ENCODE data around the gene MYD88.

The MYD88 gene

DNA sequence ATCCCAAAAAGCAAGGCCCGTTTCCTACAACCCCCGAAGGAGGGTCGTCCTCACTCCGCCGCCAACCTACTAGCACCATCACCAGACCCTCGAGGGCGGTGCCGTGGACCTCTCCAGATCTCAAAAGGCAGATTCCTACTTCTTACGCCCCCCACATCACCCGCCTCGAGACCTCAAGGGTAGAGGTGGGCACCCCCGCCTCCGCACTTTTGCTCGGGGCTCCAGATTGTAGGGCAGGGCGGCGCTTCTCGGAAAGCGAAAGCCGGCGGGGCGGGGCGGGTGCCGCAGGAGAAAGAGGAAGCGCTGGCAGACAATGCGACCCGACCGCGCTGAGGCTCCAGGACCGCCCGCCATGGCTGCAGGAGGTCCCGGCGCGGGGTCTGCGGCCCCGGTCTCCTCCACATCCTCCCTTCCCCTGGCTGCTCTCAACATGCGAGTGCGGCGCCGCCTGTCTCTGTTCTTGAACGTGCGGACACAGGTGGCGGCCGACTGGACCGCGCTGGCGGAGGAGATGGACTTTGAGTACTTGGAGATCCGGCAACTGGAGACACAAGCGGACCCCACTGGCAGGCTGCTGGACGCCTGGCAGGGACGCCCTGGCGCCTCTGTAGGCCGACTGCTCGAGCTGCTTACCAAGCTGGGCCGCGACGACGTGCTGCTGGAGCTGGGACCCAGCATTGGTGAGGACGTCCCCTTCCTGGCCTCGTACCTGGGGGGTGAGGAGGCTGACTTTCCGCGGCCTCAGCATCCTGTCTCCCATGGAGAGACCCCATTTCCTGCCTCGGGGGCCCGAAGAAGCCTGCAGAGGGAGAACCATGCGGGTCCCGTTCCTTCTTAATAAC is at the start of gene MYD88:
MYD88 (plus strand) TSS at position 313 of the 842 bp plus-strand sequence; CDS start at position 353, 40 bp downstream.
- peak; percentile 66 for DNase-seq

DNA sequence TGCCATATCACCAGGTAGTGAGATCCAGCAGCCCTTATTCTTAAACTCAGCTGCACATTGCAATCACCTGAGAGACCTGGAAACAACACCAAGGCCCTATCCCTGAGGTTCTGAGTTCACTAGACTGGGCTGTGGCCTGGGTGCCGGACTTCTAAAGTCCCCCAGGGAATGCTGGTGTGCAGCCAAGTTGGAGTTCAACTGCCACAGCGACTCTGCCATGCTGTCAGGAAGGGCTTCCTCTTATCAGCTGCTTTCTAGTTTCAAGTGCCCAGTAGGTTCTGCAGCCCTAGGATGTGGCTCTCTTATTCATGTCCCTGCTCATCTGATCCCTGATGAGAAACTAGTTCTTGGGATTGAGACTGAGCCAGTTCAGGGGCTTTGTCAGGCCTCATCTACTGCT is 49.3 kb upstream of the MYD88 start:
- no peak for DNase-seq

DNA sequence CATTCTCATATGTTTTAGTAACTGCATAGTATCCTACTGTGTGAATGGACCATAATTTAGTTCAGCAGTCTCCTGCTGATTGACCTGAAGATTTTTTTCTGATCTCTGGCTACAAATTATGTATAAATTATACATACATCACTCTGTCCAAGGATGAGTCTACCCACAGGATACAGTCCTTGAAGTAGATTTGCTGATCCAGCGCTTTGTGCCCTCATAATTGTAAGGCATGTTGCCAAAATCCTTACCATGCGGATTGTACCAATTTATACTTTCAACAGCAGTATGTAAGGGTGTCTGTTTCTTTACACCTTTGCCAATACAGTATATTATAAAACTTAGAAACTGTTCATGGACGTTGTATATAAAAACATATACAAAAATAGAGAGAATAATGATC is 48.0 kb upstream of the MYD88 start:
- DNase-seq, result no peak

DNA sequence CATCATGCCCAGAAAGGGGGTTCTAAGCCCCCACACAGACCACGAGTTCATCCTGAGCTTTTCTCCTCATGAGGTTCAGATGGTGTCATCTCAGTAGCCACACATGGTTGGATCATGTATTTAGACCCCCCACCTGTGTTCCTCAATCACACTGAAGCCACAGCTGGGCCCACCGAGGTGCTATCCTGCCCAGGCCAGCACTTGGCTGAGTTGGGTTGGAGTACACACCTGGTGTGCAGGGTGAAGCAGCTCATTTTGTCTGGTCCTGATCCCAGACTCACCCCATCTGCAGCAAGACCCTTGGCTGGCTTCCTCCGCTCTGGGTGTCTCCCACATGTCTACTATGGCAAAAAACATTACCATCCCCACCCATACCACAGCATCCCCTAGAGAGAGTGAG is 43.5 kb upstream of the MYD88 start:
- DNase-seq, result no peak

- no peak for DNase-seq
These were observed 42.6 kb upstream of the MYD88 start for GRCh38 chr3:38095669-38096483.

- DNase-seq, result no peak
These were observed 40.8 kb upstream of the MYD88 start for GRCh38 chr3:38097446-38098375.

DNA sequence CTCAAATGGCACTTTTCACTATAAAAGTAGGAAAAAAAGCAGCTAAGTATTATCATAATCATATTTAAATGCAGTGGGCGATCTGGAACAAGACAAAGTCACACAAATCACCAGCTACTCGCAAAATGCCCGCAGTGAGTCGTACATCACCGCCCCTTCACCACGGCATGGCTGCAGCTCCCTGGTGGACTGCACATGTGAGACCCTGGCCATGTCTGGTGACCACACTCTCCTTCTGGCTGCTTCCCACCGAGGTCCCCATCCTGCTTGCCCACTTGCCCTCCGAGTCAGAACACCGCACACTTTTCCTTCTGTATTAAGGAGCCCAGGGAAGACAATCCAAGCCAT is 40.1 kb upstream of the MYD88 start:
- no peak for DNase-seq

DNA sequence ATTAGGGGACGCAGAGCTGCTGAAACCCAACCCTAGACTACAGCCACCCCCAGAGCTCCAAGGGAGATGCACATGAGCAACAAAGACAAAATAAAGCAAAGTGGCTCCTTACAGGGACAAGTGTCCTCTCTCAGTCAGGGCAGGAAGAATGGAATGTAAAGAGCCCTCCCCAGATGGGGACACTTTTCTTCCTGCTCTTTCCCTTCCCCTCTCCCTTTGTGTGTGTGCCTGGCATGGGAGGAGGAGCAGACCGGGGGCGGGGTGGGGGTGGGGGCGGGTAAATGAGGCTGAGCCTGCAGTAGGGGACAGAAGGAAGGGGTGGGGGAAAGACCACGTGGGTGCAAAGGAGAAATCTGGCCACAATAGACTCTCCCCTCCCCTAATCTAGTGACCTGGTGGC is 38.9 kb upstream of the MYD88 start:
- no peak for DNase-seq

GRCh38 chr3:38100498-38100897 is 38.0 kb upstream of the MYD88 start:
- no peak for DNase-seq

GRCh38 chr3:38101811-38102443 is 36.5 kb upstream of the MYD88 start:
- DNase-seq, result no peak

DNA sequence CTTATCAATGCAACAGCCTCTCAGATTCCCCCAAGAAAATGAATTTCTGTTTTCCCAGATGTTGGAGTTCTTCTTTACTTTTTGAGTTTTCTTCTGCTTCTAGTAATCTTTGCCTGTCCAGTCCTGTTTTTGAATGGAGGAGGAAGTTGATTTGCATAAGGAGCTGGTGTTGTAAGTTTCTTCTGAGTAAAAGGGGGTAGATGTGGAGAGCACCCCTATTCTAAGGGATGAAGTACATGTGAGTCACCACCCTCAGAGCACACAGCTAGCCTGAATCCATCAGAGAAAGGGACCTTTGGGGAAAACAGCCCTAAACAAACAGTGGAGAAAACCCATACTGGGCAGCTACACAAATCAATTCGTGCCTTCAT is 36.0 kb upstream of the MYD88 start:
- DNase-seq, result no peak

- no peak for DNase-seq
These were observed 32.9 kb upstream of the MYD88 start for GRCh38 chr3:38105525-38105924.

GRCh38 chr3:38107911-38108648 is 30.4 kb upstream of the MYD88 start:
- no peak for DNase-seq

GRCh38 chr3:38108649-38109579 is 29.5 kb upstream of the MYD88 start:
- DNase-seq, result no peak

- no peak for DNase-seq
These were observed 28.7 kb upstream of the MYD88 start for GRCh38 chr3:38109580-38110313.

DNA sequence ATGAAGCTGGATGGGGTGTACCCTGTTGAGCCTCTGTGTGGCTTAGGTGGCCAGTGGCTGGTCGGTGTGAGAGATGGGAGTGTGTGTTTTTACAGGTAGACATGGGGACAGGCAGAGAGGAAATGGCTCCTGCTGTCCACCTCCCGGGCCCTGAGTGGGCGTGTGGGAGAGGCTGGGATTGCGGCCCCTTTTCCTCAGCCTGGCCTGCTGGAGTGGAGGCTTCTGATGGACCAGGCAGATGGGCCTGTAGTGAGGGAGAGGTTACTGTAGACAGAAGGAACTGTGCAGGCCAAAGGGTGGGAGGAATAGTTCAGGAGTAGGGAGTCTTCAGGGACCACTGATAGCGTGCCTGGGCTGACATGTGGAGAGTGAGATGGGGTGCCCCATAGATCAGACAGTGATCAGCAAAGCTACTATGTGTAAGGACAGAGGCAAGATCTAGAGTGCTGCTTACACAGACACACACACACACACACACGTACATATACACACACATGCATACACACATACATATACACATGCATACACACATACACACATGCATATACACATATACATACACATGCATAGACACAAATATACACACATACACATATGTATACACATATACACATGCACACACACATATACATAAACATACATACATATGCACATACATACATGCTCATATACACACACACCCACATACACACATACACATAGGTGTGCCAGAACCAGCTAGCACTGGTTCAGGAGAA is 28.0 kb upstream of the MYD88 start:
- no peak for DNase-seq

DNA sequence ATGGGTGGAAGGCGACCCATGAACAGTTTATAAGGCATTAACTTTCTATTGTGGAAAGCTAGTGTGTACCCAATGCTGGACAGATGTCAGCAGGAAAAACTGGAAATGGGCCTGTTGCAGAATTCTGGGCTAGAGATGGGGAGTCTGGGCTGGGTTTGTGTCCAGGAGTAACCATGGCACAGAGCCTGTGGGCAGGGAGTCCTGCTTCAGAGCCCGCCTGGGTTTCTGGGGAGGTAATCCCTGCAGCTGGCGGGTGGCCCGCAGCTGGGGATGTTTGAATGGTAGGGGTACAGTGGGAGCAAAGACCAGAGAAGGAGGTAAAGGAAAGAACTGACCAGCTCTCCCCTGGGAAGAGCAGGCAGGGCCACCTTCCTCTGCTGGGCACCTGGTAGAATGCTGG is 27.3 kb upstream of the MYD88 start:
- no peak for DNase-seq

DNA sequence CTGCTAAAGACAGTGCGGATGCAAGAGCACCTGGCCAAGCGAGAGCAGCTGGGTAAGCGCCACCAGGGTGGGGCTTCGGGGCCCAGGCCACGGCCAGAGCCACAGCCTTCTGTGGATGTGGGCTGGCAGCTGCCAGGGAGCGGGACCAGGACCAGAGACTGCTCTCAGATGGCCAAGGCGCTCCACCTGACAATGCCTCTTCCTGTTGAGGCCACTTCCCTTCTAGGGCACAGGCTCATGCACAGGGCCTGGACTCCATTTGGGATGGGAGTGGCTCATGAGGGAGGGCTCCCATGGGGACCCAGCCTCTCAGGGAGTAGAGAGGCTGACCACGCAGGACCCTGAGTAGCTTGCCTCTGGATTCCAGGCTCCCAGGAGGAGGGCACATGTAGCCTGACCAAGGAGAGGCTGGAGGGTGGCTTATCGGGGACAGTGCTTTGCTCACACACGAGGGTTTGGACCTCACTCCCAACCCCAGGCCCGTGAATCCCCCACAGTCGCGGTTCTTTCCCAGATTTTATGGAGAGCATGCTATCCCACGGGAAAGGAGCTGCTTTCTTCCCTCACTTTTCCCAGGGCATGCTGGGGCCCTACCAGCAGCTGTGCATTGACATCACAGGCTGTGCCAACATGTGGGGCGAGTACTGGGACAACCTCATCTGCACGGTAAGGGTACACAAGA is 26.6 kb upstream of the MYD88 start:
- no peak for DNase-seq

DNA sequence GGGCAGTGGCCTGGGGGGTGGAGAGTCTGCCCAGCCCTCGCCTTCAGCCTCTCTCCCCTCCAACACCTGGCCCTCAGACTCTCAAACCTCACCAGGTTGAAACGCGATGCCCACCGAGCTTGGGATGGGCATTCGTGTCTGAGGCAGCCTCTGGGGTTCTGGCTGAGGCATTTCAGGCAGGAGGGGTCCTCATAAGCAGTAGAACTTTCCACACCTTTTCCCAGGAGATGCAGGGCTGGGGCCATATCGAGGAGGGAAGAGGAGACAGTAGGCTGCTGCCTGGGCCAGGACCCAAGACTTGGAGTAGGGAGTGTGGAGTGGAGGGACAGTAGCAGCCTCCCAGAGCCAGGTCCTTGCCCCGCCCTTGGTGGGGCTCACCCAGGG is 26.1 kb upstream of the MYD88 start:
- DNase-seq, result no peak

All from NK-92 treated with Interleukin-12 subunit alpha and Interleukin-12 subunit beta, amount 100 ng/mL, for 24 hours (cell line).